Nephron (organoid): ENCODE results near the gene TRDN.

Experiments
- H3K27ac Mint-ChIP-seq, 3 experiments: 2 replicates each; pipeline ENCODE4 v1.8.0; 2020; ENCODE audit warnings: mixed read lengths in 3 of 3, mild to moderate bottlenecking in 2 of 3, moderate library complexity in 1 of 3
- H3K27me3 Mint-ChIP-seq: 2 replicates; pipeline ENCODE4 v1.8.0; 2021; ENCODE audit warnings: low read depth, mild to moderate bottlenecking, moderate library complexity, mixed read lengths
- H3K36me3 Mint-ChIP-seq: 2 replicates; pipeline ENCODE4 v1.8.0; 2020; ENCODE audit warnings: low read depth, mixed read lengths
- H3K4me1 Mint-ChIP-seq: 2 replicates; pipeline ENCODE4 v1.8.0; 2020; ENCODE audit warnings: mixed read lengths
- H3K4me3 Mint-ChIP-seq, 3 experiments: 2 replicates each; pipeline ENCODE4 v1.8.0; 2020; ENCODE audit warnings: mild to moderate bottlenecking in 3 of 3, mixed read lengths in 3 of 3, moderate library complexity in 2 of 3
- H3K9me3 Mint-ChIP-seq: 2 replicates; pipeline ENCODE4 v1.8.0; 2020; ENCODE audit warnings: mixed read lengths
- TF ChIP-seq, protein P1 (sequence below), 3 experiments: fragments of 200-600 bp; sonication (generic); IDR thresholded peaks; one replicate each; pipeline ENCODE4 v1.5.0; 2021; ENCODE audit warnings: antibody characterized with exemption in 3 of 3; ENCODE audit not compliant: unreplicated experiment in 3 of 3

TRDN gene

DNA sequence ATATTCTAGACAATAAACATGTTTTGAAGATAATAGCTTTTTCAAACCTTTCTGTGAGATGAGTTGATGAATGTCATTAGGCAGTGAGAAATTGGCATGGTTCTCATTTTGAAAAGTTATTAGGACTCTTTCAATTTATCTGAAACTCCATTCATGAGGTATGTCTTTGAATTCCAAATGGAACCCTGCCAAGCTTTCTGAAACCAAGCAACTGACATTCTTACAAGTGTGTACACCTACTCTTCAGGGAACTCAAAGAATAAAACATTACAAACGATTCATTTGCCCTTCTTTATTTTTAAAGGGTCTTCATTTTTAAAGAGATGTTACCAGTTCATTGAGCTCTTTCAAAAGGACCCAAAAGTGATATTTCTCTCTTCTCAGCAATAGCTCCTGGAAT, 2.1 kb upstream of the TRDN start:
- TF ChIP-seq, protein P1, sequence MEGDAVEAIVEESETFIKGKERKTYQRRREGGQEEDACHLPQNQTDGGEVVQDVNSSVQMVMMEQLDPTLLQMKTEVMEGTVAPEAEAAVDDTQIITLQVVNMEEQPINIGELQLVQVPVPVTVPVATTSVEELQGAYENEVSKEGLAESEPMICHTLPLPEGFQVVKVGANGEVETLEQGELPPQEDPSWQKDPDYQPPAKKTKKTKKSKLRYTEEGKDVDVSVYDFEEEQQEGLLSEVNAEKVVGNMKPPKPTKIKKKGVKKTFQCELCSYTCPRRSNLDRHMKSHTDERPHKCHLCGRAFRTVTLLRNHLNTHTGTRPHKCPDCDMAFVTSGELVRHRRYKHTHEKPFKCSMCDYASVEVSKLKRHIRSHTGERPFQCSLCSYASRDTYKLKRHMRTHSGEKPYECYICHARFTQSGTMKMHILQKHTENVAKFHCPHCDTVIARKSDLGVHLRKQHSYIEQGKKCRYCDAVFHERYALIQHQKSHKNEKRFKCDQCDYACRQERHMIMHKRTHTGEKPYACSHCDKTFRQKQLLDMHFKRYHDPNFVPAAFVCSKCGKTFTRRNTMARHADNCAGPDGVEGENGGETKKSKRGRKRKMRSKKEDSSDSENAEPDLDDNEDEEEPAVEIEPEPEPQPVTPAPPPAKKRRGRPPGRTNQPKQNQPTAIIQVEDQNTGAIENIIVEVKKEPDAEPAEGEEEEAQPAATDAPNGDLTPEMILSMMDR (IDR thresholded peaks at IDR 0.05; ENCODE audit: unreplicated experiment in 3 of 3) = no peak
- no peaks in the 10 kb centered on the region for H3K9me3 Mint-ChIP-seq
- no peak overlapping the region for H3K27ac Mint-ChIP-seq
- no peaks in the 10 kb centered on the region for H3K36me3 Mint-ChIP-seq
- H3K4me1 Mint-ChIP-seq = peaks cover 29% of the 10 kb centered on the region
- H3K27me3 Mint-ChIP-seq = no peaks in the 10 kb centered on the region
- H3K4me3 Mint-ChIP-seq = no peak overlapping the region

DNA sequence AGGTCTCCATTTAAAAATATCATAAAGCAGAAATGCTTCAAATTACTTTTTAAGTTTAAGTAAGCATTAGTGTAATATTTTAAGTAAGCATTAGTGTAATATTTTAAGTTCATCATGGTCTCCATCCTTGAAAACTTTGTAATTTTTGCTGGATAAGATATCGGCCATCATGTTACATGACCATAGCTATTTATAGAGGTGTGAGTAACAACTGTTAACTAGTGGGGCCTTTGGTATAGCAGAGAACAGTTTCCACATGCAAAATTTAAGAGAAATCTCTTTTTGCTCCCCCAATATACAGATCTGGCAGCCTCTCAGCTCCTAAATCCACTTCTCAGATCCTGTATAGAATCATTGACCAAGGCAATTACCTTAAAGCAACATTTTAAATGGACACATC, 468 bp downstream of the TRDN start:
- H3K27ac Mint-ChIP-seq = peak overlapping the region; percentile 68 to 87 (median 71)
- H3K36me3 Mint-ChIP-seq = no peaks in the 10 kb centered on the region
- TF ChIP-seq, protein P1 (IDR thresholded peaks at IDR 0.05; ENCODE audit: unreplicated experiment in 3 of 3) = no peak
- peaks cover 42% of the 10 kb centered on the region for H3K4me1 Mint-ChIP-seq
- no peaks in the 10 kb centered on the region for H3K27me3 Mint-ChIP-seq
- H3K4me3 Mint-ChIP-seq = peak overlapping the region; percentile 11 to 86 (median 84)
- H3K9me3 Mint-ChIP-seq = no peaks in the 10 kb centered on the region

DNA sequence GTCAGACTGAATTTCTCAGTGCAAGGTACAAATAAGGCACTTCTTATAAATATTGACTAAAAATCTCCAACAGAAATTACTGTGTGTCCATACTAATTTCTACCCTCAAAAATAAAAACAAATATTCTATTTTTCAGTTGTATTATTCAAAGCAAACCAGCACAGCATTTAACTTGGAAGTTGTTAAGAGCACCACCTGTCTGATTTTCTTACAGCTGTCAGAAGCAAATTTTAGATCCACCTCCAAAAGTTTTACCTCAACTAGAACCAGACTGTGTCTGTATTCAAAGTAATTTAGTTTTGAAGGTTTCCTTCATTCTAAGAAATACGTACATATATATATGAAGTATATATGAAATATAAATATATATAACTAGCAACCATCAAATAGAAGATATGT, 1.2 kb downstream of the TRDN start:
- peaks cover 40% of the 10 kb centered on the region for H3K4me1 Mint-ChIP-seq
- H3K27ac Mint-ChIP-seq = no peak overlapping the region

DNA sequence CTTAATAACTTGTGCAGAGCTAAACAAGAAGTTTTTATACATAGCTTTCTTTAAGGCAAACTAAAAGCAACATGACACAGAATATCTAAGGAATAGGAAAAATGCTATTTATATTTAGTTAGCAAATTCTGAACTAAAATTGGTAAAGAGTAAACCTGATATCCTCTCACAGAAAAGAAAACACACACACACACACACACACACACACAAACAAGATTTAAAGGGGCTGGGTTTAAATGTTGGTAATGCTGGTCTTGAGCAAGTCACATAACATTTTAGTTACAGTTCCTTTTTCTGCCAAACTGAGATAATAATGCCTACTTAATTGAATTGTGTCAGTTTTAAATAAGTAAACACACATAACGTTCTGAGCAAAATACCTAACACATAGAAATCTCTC, 1.6 kb downstream of the TRDN start:
- Mint-ChIP-seq H3K36me3 (no peaks in the 10 kb centered on the region), H3K4me3 (peak overlapping the region in 2 of 3 experiments; percentile 76 to 87), H3K4me1 (peaks cover 36% of the 10 kb centered on the region), H3K27me3 (no peaks in the 10 kb centered on the region), H3K27ac (no peak overlapping the region), H3K9me3 (no peaks in the 10 kb centered on the region)
- TF ChIP-seq, protein P1 (IDR thresholded peaks at IDR 0.05; ENCODE audit: unreplicated experiment in 3 of 3) = no peak

More for the DNA sequence above, 1.2 kb downstream of the TRDN start:
- Mint-ChIP-seq H3K9me3 (no peaks in the 10 kb centered on the region), H3K27me3 (no peaks in the 10 kb centered on the region), H3K36me3 (no peaks in the 10 kb centered on the region), H3K4me3 (peak overlapping the region in 2 of 3 experiments; percentile 76 to 87)
- TF ChIP-seq, protein P1 (IDR thresholded peaks at IDR 0.05; ENCODE audit: unreplicated experiment in 3 of 3) = no peak

DNA sequence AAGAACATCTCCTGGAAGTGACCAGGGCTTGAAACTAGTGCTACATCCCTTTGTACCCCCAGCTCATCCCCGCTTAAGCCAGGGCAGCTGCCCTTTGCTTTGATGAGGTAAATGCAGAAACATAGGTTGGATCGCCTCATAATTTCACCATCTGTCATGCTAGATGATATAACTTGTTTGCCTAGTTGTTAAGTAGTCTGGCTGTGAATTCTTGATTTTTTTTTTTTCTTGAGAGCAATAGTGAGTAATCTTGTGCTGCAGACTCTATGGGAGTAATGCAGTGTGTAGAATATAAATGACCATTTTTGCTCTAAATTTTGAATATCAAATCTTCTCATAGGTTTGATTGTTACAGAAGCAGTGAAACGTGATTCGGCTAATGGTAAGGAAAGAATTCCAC, 4.1 kb downstream of the TRDN start:
- H3K9me3 Mint-ChIP-seq = no peaks in the 10 kb centered on the region
- peaks cover 28% of the 10 kb centered on the region for H3K4me1 Mint-ChIP-seq
- H3K27me3 Mint-ChIP-seq = no peaks in the 10 kb centered on the region
- H3K36me3 Mint-ChIP-seq = no peaks in the 10 kb centered on the region
- H3K4me3 Mint-ChIP-seq = no peak overlapping the region
- TF ChIP-seq, protein P1 (IDR thresholded peaks at IDR 0.05; ENCODE audit: unreplicated experiment in 3 of 3) = no peak
- no peak overlapping the region for H3K27ac Mint-ChIP-seq

DNA sequence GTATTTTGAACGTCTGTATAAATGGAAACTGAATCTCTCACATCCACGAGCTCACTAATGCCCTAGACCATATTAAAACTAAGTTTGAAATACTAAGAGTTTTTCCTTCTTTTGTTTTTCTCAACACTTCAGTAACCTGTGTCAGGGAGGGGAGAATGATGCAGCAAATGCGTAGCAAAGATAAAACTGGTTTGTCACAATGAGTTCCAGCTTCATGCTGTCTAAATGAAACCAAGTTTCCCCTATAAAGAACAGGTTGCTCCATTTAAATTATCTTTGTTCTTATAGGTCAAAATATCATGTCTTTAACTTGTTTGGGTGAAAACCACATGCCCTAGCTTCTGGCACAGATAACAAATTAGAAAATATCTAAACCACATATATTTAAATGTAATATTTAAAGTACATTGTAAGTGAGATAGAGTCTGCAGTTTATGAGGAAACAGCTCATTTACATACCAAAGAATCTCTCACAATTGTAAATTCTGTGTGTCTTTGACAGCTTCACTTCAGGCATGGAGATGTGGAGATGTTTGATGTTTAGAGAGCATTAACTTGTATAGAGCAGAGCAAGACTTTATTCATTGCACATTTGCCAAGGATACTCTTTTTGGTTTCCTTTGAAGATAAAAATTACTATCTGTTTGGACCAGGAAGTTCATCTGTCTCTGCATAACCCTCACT, 7.3 kb downstream of the TRDN start:
- Mint-ChIP-seq H3K27ac (no peak overlapping the region), H3K36me3 (no peaks in the 10 kb centered on the region)

More for the DNA sequence above, 7.3 kb downstream of the TRDN start:
- no peaks in the 10 kb centered on the region for H3K9me3 Mint-ChIP-seq
- H3K4me1 Mint-ChIP-seq = peaks cover 15% of the 10 kb centered on the region
- TF ChIP-seq, protein P1 (IDR thresholded peaks at IDR 0.05; ENCODE audit: unreplicated experiment in 3 of 3) = no peak
- no peaks in the 10 kb centered on the region for H3K27me3 Mint-ChIP-seq
- no peak overlapping the region for H3K4me3 Mint-ChIP-seq
